A673 (cell line): ENCODE data around the gene ITLN1.

Experiments used
- CTCF ChIP-seq: fragments of 300-800, 200-600 bp; sonication (generic); conservative IDR thresholded peaks from 2 replicates; pipeline ENCODE4 v1.5.1; 2017; ENCODE audit warnings: low read depth, mild to moderate bottlenecking, antibody characterized with exemption, low read length, moderate library complexity, mixed read lengths
- EZH2 ChIP-seq: fragments of 200-600 bp; sonication (generic); IDR thresholded peaks from 2 replicates; pipeline ENCODE4 v1.6.1; 2017; ENCODE audit warnings: borderline replicate concordance, low read depth, mild to moderate bottlenecking, mixed read lengths, antibody characterized with exemption, low read length; ENCODE audit not compliant: poor library complexity, severe bottlenecking

DNA sequence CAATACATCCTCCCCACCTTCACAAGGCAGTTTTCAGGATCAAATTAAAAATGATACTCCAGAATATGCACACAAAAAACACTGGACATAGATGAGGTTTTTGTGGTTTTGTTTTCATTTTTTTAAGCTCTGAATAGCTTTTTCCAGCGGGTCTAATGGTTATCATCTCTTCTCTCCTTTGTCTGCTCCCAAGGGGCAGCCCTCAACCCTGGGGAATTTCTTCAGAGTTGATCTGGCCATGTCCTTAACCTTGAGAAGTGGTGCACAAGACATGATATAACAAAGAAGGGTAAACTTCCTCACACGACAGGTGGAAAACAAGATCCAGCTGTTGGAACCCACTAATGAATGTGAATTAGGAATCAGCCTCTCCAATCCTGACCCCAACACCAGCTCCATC lies 20.8 kb downstream of the ITLN1 start:
- TF ChIP-seq CTCF (no peak), EZH2 (no peak)
